K562 (cell line): ENCODE results near the gene BUB3.
"Not testable (repeated sequence)": the region's sequence is repeated elsewhere in the genome, so short reads cannot be mapped to it uniquely, and the experiment has no call there.

Experiments
- CBFA2T3 ChIP-seq: fragments of 450-650 bp; IDR thresholded peaks from 2 replicates; pipeline ENCODE4 v1.6.1; 2017
- CBFB ChIP-seq: sonication (generic); formaldehyde crosslinking; IDR thresholded peaks from 2 replicates; pipeline ENCODE4 v1.4.0; 2020; ENCODE audit warnings: mild to moderate bottlenecking, missing genetic modification reagents
- CTCF ChIP-seq, 3 experiments: IDR thresholded peaks in 2 of 3; conservative IDR thresholded peaks in 1 of 3; 2 replicates each; pipeline ENCODE4 v1.5.1; 2011 to 2012; ENCODE audit warnings: low read length in 3 of 3, mild to moderate bottlenecking in 3 of 3, control low read depth in 2 of 3, improper control_type of control experiment in 1 of 3, inconsistent platforms in 1 of 3, low read depth in 1 of 3, mixed read lengths in 1 of 3, moderate library complexity in 1 of 3; ENCODE audit not compliant: insufficient read depth in 2 of 3
- ELF2 ChIP-seq: fragments of 250-450 bp; sonication (Bioruptor Pico); IDR thresholded peaks from 2 replicates; pipeline ENCODE4 v1.5.0; 2021; ENCODE audit warnings: mild to moderate bottlenecking
- MAX ChIP-seq: sonication (generic); formaldehyde crosslinking; IDR thresholded peaks from 2 replicates; pipeline ENCODE4 v1.9.0; 2022; ENCODE audit warnings: mild to moderate bottlenecking, missing genetic modification reagents
- NFE2L1 ChIP-seq: fragments of 450-650 bp; IDR thresholded peaks from 2 replicates; pipeline ENCODE4 v1.6.1; 2016; ENCODE audit warnings: missing genetic modification characterization, low read depth, mild to moderate bottlenecking, missing compliant biosample characterization, moderate library complexity, borderline replicate concordance
- NFIX ChIP-seq: fragments of 250-450 bp; sonication (Bioruptor Pico); IDR thresholded peaks from 2 replicates; pipeline ENCODE4 v1.4.0; 2020; ENCODE audit warnings: low read depth, mild to moderate bottlenecking, moderate library complexity
- RAD21 ChIP-seq, 2 experiments: fragments of 250-450 bp in 1 of 2; fragments of 450-650 bp in 1 of 2; sonication (Bioruptor Pico) in 1 of 2; formaldehyde crosslinking in 1 of 2; IDR thresholded peaks in 1 of 2; conservative IDR thresholded peaks in 1 of 2; 2 replicates each; pipeline versions ENCODE4 v1.4.0 to v1.8.0; 2020 to 2022; ENCODE audit warnings: mild to moderate bottlenecking in 2 of 2, moderate library complexity in 1 of 2
- SIX5 ChIP-seq, 2 experiments: IDR thresholded peaks; 2 replicates each; pipeline ENCODE4 v1.6.1; 2011; ENCODE audit warnings: low read length in 2 of 2, borderline replicate concordance in 1 of 2, low read depth in 1 of 2, mild to moderate bottlenecking in 1 of 2, moderate library complexity in 1 of 2; ENCODE audit not compliant: insufficient read depth in 1 of 2
- YY1 ChIP-seq, 3 experiments: IDR thresholded peaks; 2 replicates each; pipeline ENCODE4 v1.6.1; 2011; ENCODE audit warnings: low read length in 2 of 3, mild to moderate bottlenecking in 2 of 3, moderate library complexity in 2 of 3, borderline replicate concordance in 1 of 3, control low read depth in 1 of 3, low read depth in 1 of 3; ENCODE audit not compliant: insufficient read depth in 3 of 3, insufficient replicate concordance in 2 of 3, control insufficient read depth in 1 of 3, insufficient read length in 1 of 3; ENCODE audit errors: extremely low read depth in 1 of 3
- ZNF197 ChIP-seq: fragments of 200-800 bp; sonication (Bioruptor generic); IDR thresholded peaks from 2 replicates; pipeline ENCODE4 v1.6.1; 2016; ENCODE audit warnings: low read depth, missing genetic modification characterization, missing compliant biosample characterization
- ZNF511 ChIP-seq: sonication (generic); formaldehyde crosslinking; IDR thresholded peaks from 2 replicates; pipeline ENCODE4 v1.8.0; 2022; ENCODE audit warnings: mild to moderate bottlenecking, missing genetic modification reagents
- TF ChIP-seq, protein P1 (sequence below): fragments of 450-650 bp; formaldehyde crosslinking; IDR thresholded peaks from 2 replicates; pipeline ENCODE4 v1.4.0; 2020; ENCODE audit warnings: mild to moderate bottlenecking, moderate library complexity
- TF ChIP-seq, protein P2 (sequence below): fragments of 250-450 bp; sonication (Bioruptor Pico); IDR thresholded peaks from 2 replicates; pipeline ENCODE4 v1.8.0; 2022; ENCODE audit warnings: moderate library complexity, mild to moderate bottlenecking, inconsistent platforms

- TF ChIP-seq NFIX (CRISPR knock-in tag); CTCF (IDR thresholded peaks at IDR 0.05 in 2 of 3, conservative IDR thresholded peaks at IDR 0.05 in 1 of 3; ENCODE audit: insufficient read depth in 2 of 3, low read depth in 1 of 3, low read length in 3 of 3); MAX; CBFB (CRISPR knock-in tag); SIX5 (IDR thresholded peaks at IDR 0.05; ENCODE audit: borderline replicate concordance in 1 of 2, insufficient read depth in 1 of 2, low read depth in 1 of 2, low read length in 2 of 2); CBFA2T3; YY1 (IDR thresholded peaks at IDR 0.05; ENCODE audit: borderline replicate concordance in 1 of 3, control insufficient read depth in 1 of 3, extremely low read depth in 1 of 3, insufficient read depth in 3 of 3, insufficient read length in 1 of 3, insufficient replicate concordance in 2 of 3, low read depth in 1 of 3, low read length in 2 of 3); NFE2L1 (tag); ELF2 (CRISPR knock-in tag); RAD21 (CRISPR knock-in tag; conservative IDR thresholded peaks at IDR 0.05 in 1 of 2, IDR thresholded peaks at IDR 0.05 in 1 of 2); ZNF511 (CRISPR knock-in tag); ZNF197 (CRISPR knock-in tag): not testable (repeated sequence)
- TF ChIP-seq, protein P1, sequence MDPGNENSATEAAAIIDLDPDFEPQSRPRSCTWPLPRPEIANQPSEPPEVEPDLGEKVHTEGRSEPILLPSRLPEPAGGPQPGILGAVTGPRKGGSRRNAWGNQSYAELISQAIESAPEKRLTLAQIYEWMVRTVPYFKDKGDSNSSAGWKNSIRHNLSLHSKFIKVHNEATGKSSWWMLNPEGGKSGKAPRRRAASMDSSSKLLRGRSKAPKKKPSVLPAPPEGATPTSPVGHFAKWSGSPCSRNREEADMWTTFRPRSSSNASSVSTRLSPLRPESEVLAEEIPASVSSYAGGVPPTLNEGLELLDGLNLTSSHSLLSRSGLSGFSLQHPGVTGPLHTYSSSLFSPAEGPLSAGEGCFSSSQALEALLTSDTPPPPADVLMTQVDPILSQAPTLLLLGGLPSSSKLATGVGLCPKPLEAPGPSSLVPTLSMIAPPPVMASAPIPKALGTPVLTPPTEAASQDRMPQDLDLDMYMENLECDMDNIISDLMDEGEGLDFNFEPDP (CRISPR knock-in tag) = not testable (repeated sequence)
- TF ChIP-seq, protein P2, sequence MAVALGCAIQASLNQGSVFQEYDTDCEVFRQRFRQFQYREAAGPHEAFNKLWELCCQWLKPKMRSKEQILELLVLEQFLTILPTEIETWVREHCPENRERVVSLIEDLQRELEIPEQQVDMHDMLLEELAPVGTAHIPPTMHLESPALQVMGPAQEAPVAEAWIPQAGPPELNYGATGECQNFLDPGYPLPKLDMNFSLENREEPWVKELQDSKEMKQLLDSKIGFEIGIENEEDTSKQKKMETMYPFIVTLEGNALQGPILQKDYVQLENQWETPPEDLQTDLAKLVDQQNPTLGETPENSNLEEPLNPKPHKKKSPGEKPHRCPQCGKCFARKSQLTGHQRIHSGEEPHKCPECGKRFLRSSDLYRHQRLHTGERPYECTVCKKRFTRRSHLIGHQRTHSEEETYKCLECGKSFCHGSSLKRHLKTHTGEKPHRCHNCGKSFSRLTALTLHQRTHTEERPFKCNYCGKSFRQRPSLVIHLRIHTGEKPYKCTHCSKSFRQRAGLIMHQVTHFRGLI (CRISPR knock-in tag) = not testable (repeated sequence)
Measured at GRCh38 chr10:123171616-123172015, 17.4 kb downstream of the BUB3 start.
